HepG2 (cell line): Measurements from ENCODE around the gene ACER3. TPM values are rescaled to one million over a fixed set of nuclear protein-coding genes. Genes with fewer than 3 reads are reported as not detected.

ENCODE experiments used
- ATAC-seq: fragments of 200-7000 bp; cut with Tn5 transposase; 3 replicates; pipeline ENCODE4 v1.9.1; 2020; ENCODE audit warnings: mild to moderate bottlenecking, moderate library complexity
- BruUV-seq: library from RNA; stranded (reverse); fragments of 400-500 nt; replicated peaks from 2 replicates; lab custom pipeline; 2021; lab: Mats Ljungman, UMichigan
- CTCF ChIA-PET: fragments of 300-600 bp; formaldehyde crosslinking; extraction: SDS; loops from one replicate; lab custom pipeline; 2021; ENCODE audit warnings: low total read pairs, inconsistent platforms, low intra/inter-chr PET ratio; lab: Yijun Ruan, JAX
- POLR2A ChIA-PET: fragments of 350-600 bp; sonication (Branson Sonifier 250); formaldehyde crosslinking; loops from one replicate; lab custom pipeline; 2020; ENCODE audit warnings: antibody characterized with exemption, inconsistent platforms; lab: Yijun Ruan, JAX
- DNase-seq: peaks from one replicate; pipeline ENCODE4 v3.0.0-alpha.2; 2015; ENCODE audit warnings: low spot score
- FAIRE-seq: peaks from 3 replicates; lab custom pipeline; 2011; peaks lifted over from hg19 to GRCh38; lab: Jason Lieb, UNC
- H2AFZ ChIP-seq: one replicate; pipeline ENCODE4 v1.6.1; 2011; ENCODE audit warnings: low read length, inconsistent platforms
- H3K27ac ChIP-seq: fragments of 300-600 bp; 3 replicates; pipeline ENCODE4 v1.8.0; 2011; ENCODE audit warnings: mixed run types, mild to moderate bottlenecking, mixed read lengths, low read length, inconsistent platforms; ENCODE audit not compliant: insufficient read depth; ENCODE audit errors: extremely low read length
- H3K27me3 ChIP-seq, 2 experiments: fragments of 200-600 bp in 1 of 2; 2 replicates in 1 of 2; 3 replicates in 1 of 2; pipeline versions ENCODE4 v1.6.0 to v1.8.0; 2011; ENCODE audit warnings: low read length in 2 of 2, mild to moderate bottlenecking in 2 of 2, moderate library complexity in 2 of 2, inconsistent platforms in 1 of 2; ENCODE audit not compliant: insufficient read depth in 2 of 2, control insufficient read depth in 1 of 2
- H3K36me3 ChIP-seq, 2 experiments: fragments of 200-600 bp in 1 of 2; replicated peaks in 1 of 2; 2 replicates in 1 of 2; 3 replicates in 1 of 2; pipeline versions ENCODE4 v1.5.1 to v1.8.0; 2011; ENCODE audit warnings: low read length in 2 of 2, inconsistent platforms in 1 of 2; ENCODE audit not compliant: insufficient read depth in 2 of 2, control insufficient read depth in 1 of 2
- H3K4me1 ChIP-seq: 2 replicates; pipeline ENCODE4 v1.5.1; 2012; ENCODE audit warnings: low read length, inconsistent platforms; ENCODE audit not compliant: insufficient read depth
- H3K4me2 ChIP-seq: 2 replicates; pipeline ENCODE4 v1.6.0; 2011; ENCODE audit warnings: low read depth, low read length, inconsistent platforms
- H3K4me3 ChIP-seq, 3 experiments: fragments of 200-600 bp in 1 of 3; sonication (generic), shearing (Covaris generic) in 1 of 3; replicated peaks in 1 of 3; 2 replicates each; pipeline ENCODE4 v1.5.1; 2011 to 2016; ENCODE audit warnings: low read length in 3 of 3, inconsistent platforms in 2 of 3, low read depth in 2 of 3, mild to moderate bottlenecking in 2 of 3, control low read depth in 1 of 3, mixed read lengths in 1 of 3; ENCODE audit not compliant: insufficient read depth in 1 of 3
- H3K79me2 ChIP-seq: one replicate; pipeline ENCODE4 v1.6.1; 2011; ENCODE audit warnings: low read length, inconsistent platforms; ENCODE audit not compliant: insufficient read depth
- H3K9ac ChIP-seq: 2 replicates; pipeline ENCODE4 v1.6.0; 2011; ENCODE audit warnings: mild to moderate bottlenecking, low read depth, low read length, inconsistent platforms; ENCODE audit not compliant: insufficient read depth
- H3K9me3 ChIP-seq: 2 replicates; pipeline ENCODE4 v1.5.1; 2012; ENCODE audit warnings: mild to moderate bottlenecking, low read length
- H4K20me1 ChIP-seq: 2 replicates; pipeline ENCODE4 v1.6.0; 2011; ENCODE audit warnings: inconsistent platforms, mild to moderate bottlenecking, low read length, moderate library complexity; ENCODE audit not compliant: insufficient read depth
- CHCHD3 ChIP-seq: sonication (generic); formaldehyde crosslinking; IDR thresholded peaks from 2 replicates; pipeline ENCODE4 v1.8.0; 2022; ENCODE audit warnings: mild to moderate bottlenecking, missing genetic modification reagents, moderate library complexity
- FOXA3 ChIP-seq: IDR thresholded peaks from 2 replicates; pipeline ENCODE4 v1.6.1; 2016; ENCODE audit warnings: missing genetic modification reagents, missing compliant biosample characterization
- FOXP1 ChIP-seq, 2 experiments: fragments of 450-650 bp in 1 of 2; IDR thresholded peaks; 2 replicates each; pipeline ENCODE4 v1.6.1; 2017 to 2018; ENCODE audit warnings: antibody characterized with exemption in 1 of 2
- KDM4B ChIP-seq: sonication (generic); formaldehyde crosslinking; IDR thresholded peaks from 2 replicates; pipeline ENCODE4 v1.4.0; 2020; ENCODE audit warnings: missing genetic modification reagents
- KLF9 ChIP-seq: IDR thresholded peaks from 2 replicates; pipeline ENCODE4 v1.6.1; 2016; ENCODE audit warnings: low read depth
- MED13 ChIP-seq: sonication (generic); formaldehyde crosslinking; IDR thresholded peaks from 2 replicates; pipeline ENCODE4 v1.5.0; 2020; ENCODE audit warnings: missing genetic modification reagents
- RFXANK ChIP-seq: IDR thresholded peaks from 2 replicates; pipeline ENCODE4 v1.6.1; 2016
- SMARCC2 ChIP-seq: fragments of 450-650 bp; IDR thresholded peaks from 2 replicates; pipeline ENCODE4 v1.6.1; 2017; ENCODE audit warnings: antibody characterized with exemption, mild to moderate bottlenecking
- SUZ12 ChIP-seq: fragments of 150-350 bp; IDR thresholded peaks from 2 replicates; pipeline ENCODE4 v1.6.1; 2014; ENCODE audit warnings: low read depth, low read length
- TARDBP ChIP-seq: sonication (generic); formaldehyde crosslinking; IDR thresholded peaks from 2 replicates; pipeline ENCODE4 v1.8.0; 2022; ENCODE audit warnings: mild to moderate bottlenecking, missing genetic modification reagents
- TBX3 ChIP-seq: fragments of 450-650 bp; IDR thresholded peaks from 2 replicates; pipeline ENCODE4 v1.6.1; 2017; ENCODE audit warnings: antibody characterized with exemption, mild to moderate bottlenecking, inconsistent platforms, borderline replicate concordance
- ZNF10 ChIP-seq: sonication (generic); formaldehyde crosslinking; IDR thresholded peaks from 2 replicates; pipeline ENCODE4 v1.4.0; 2020; ENCODE audit warnings: mild to moderate bottlenecking, low read depth, missing genetic modification reagents, borderline replicate concordance
- ZNF121 ChIP-seq: sonication (generic); formaldehyde crosslinking; IDR thresholded peaks from 2 replicates; pipeline ENCODE4 v1.5.0; 2020; ENCODE audit warnings: mild to moderate bottlenecking, missing genetic modification reagents
- ZNF501 ChIP-seq: sonication (generic); formaldehyde crosslinking; IDR thresholded peaks from 2 replicates; pipeline ENCODE4 v1.5.1; 2020; ENCODE audit warnings: mild to moderate bottlenecking, moderate library complexity, missing genetic modification reagents
- ZNF598 ChIP-seq: sonication (generic); formaldehyde crosslinking; IDR thresholded peaks from 2 replicates; pipeline ENCODE4 v1.5.1; 2020; ENCODE audit warnings: mild to moderate bottlenecking, missing genetic modification reagents, borderline replicate concordance
- ZNF674 ChIP-seq: sonication (generic); formaldehyde crosslinking; IDR thresholded peaks from 2 replicates; pipeline ENCODE4 v1.5.0; 2020; ENCODE audit warnings: low read depth, mild to moderate bottlenecking, missing genetic modification reagents
- WGBS: methylation state at CpG from one replicate; pipeline ENCODE4 v1.1.6; 2017; ENCODE audit warnings: low lambda C conversion rate; 5-methylcytosine and 5-hydroxymethylcytosine counted together
- in situ Hi-C: cut with HindIII; loops from 2 replicates; pipeline ENCODE4 v1.10.0; 2017; ENCODE audit warnings: low pct_unique_long_range_greater_than_20kb; ENCODE audit not compliant: extremely low pct_ligation_motif_present
- intact Hi-C: fragments of 100-400 bp; cut with micrococcal nuclease; formaldehyde crosslinking; loops from one replicate; pipeline ENCODE4 v1.10.0; 2022; ENCODE audit not compliant: unreplicated experiment
- polyA plus RNA-seq, 8 experiments: library from polyadenylated mRNA; depleted of rRNA in 3 of 8; stranded (reverse) in 7 of 8; unstranded in 1 of 8; fragments of >200 nt; fragmentation: Illumina TruSeq in 4 of 8; extraction: Trizol in 4 of 8; gene quantifications; 2 replicates each; pipeline versions ENCODE4 v1.2.1 to v1.2.3, GENCODE V29; 2011 to 2016; ENCODE audit warnings: low read depth in 4 of 8, missing spikeins in 1 of 8, mixed read lengths in 1 of 8; ENCODE audit not compliant: insufficient read depth in 1 of 8
- total RNA-seq, 5 experiments: library from RNA; depleted of rRNA; stranded (reverse); fragments of >200 nt; fragmentation: Illumina TruSeq; extraction: Trizol; gene quantifications; 2 replicates each; pipeline ENCODE4 v1.2.3, GENCODE V29; 2016; ENCODE audit warnings: low read depth in 1 of 5
- TF ChIP-seq, protein P1 (sequence below): sonication (generic); formaldehyde crosslinking; IDR thresholded peaks from 2 replicates; pipeline ENCODE4 v1.4.0; 2020; ENCODE audit warnings: low read depth, mild to moderate bottlenecking, missing genetic modification reagents
- TF ChIP-seq, protein P2 (sequence below): sonication (generic); formaldehyde crosslinking; IDR thresholded peaks from 2 replicates; pipeline ENCODE4 v1.8.0; 2023; ENCODE audit warnings: mild to moderate bottlenecking, missing genetic modification reagents
- TF ChIP-seq, protein P3 (sequence below): sonication (generic); formaldehyde crosslinking; IDR thresholded peaks from 2 replicates; pipeline ENCODE4 v1.4.0; 2020; ENCODE audit warnings: missing genetic modification reagents
- TF ChIP-seq, protein P4 (sequence below): IDR thresholded peaks from 2 replicates; pipeline ENCODE4 v1.6.1; 2012; ENCODE audit warnings: low read depth, low read length, improper control_type of control experiment

ACER3 gene
- total and polyA plus RNA-seq, 2 of the 13 experiments (the other 11 are each of a cell fraction or from before 2014, with no cell fraction given) = 6.0 to 9.8 TPM

DNA sequence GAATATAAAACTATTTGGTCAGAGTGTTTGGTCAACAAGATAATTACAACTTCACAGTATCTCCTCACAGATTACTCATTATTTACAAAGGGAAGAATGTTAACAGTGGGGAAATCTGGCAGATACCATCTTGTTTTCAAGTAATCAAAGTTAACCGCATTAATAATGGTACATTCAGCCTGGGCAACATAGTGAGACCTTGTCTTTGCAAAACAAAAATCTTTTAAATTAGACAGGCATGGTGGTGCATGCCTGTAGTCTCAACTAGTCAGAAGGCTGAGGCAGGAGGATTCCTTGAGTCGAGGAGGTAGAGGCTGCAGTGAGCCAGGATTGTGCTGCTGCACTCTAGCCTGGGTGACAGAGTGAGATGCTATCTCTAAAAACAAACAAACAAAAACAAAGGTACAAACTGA lies 78.5 kb downstream of the ACER3 start:
- Histone ChIP-seq H3K4me3 (no peak overlapping the region), H3K79me2 (no peaks in the 10 kb centered on the region), H3K4me1 (peaks cover 20% of the 10 kb centered on the region), H2AFZ (no peak overlapping the region), H3K9ac (no peak overlapping the region), H3K4me2 (no peak overlapping the region), H4K20me1 (no peaks in the 10 kb centered on the region), H3K36me3 (no peaks in the 10 kb centered on the region), H3K9me3 (peaks cover 23% of the 10 kb centered on the region), H3K27ac (no peak overlapping the region), H3K27me3 (no peaks in the 10 kb centered on the region)
- 67% methylated on average over 2 of the region's 2 CpGs for WGBS
- ChIA-PET CTCF (no interaction called here), POLR2A (no interaction called here)
- BruUV-seq = no TSS peak
- ATAC-seq = no peak
- DNase-seq = peak; percentile 48
- in situ Hi-C loops = no loop called here
- intact Hi-C loops = no loop called here
- FAIRE-seq = no peak
- TF ChIP-seq, protein P1, sequence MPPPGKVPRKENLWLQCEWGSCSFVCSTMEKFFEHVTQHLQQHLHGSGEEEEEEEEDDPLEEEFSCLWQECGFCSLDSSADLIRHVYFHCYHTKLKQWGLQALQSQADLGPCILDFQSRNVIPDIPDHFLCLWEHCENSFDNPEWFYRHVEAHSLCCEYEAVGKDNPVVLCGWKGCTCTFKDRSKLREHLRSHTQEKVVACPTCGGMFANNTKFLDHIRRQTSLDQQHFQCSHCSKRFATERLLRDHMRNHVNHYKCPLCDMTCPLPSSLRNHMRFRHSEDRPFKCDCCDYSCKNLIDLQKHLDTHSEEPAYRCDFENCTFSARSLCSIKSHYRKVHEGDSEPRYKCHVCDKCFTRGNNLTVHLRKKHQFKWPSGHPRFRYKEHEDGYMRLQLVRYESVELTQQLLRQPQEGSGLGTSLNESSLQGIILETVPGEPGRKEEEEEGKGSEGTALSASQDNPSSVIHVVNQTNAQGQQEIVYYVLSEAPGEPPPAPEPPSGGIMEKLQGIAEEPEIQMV (CRISPR knock-in tag) = no peak
- no peak for TF ChIP-seq ZNF10 (CRISPR knock-in tag)
- TF ChIP-seq, protein P2, sequence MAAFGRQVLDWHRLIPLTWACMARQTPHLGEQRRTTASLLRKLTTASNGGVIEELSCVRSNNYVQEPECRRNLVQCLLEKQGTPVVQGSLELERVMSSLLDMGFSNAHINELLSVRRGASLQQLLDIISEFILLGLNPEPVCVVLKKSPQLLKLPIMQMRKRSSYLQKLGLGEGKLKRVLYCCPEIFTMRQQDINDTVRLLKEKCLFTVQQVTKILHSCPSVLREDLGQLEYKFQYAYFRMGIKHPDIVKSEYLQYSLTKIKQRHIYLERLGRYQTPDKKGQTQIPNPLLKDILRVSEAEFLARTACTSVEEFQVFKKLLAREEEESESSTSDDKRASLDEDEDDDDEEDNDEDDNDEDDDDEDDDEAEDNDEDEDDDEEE (CRISPR knock-in tag) = no peak
- TF ChIP-seq, protein P3, sequence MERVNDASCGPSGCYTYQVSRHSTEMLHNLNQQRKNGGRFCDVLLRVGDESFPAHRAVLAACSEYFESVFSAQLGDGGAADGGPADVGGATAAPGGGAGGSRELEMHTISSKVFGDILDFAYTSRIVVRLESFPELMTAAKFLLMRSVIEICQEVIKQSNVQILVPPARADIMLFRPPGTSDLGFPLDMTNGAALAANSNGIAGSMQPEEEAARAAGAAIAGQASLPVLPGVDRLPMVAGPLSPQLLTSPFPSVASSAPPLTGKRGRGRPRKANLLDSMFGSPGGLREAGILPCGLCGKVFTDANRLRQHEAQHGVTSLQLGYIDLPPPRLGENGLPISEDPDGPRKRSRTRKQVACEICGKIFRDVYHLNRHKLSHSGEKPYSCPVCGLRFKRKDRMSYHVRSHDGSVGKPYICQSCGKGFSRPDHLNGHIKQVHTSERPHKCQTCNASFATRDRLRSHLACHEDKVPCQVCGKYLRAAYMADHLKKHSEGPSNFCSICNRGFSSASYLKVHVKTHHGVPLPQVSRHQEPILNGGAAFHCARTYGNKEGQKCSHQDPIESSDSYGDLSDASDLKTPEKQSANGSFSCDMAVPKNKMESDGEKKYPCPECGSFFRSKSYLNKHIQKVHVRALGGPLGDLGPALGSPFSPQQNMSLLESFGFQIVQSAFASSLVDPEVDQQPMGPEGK (CRISPR knock-in tag) = no peak
- no peak for TF ChIP-seq ZNF598 (CRISPR knock-in tag)
- TF ChIP-seq ZNF121 (CRISPR knock-in tag) = peak; percentile 80
- TF ChIP-seq ZNF501 (CRISPR knock-in tag) = no peak
- no peak for TF ChIP-seq KDM4B (CRISPR knock-in tag)
- TF ChIP-seq TARDBP (CRISPR knock-in tag) = no peak
- TF ChIP-seq FOXA3 (CRISPR knock-in tag) = peak; percentile 43; the same call in 1 of the 2 replicates
- no peak for TF ChIP-seq ZNF674
- TF ChIP-seq RFXANK (CRISPR knock-in tag) = no peak
- TF ChIP-seq, protein P4, sequence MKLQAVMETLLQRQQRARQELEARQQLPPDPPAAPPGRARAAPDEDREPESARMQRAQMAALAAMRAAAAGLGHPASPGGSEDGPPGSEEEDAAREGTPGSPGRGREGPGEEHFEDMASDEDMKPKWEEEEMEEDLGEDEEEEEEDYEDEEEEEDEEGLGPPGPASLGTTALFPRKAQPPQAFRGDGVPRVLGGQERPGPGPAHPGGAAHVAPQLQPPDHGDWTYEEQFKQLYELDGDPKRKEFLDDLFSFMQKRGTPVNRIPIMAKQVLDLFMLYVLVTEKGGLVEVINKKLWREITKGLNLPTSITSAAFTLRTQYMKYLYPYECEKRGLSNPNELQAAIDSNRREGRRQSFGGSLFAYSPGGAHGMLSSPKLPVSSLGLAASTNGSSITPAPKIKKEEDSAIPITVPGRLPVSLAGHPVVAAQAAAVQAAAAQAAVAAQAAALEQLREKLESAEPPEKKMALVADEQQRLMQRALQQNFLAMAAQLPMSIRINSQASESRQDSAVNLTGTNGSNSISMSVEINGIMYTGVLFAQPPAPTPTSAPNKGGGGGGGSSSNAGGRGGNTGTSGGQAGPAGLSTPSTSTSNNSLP = peak; percentile 54; the same call in 1 of the 2 replicates
- no peak for TF ChIP-seq CHCHD3
- no peak for TF ChIP-seq FOXP1 (IDR thresholded peaks at IDR 0.05)
- peak; percentile 33; the same call in 1 of the 2 replicates for TF ChIP-seq FOXP1 (CRISPR knock-in tag; IDR thresholded peaks at IDR 0.05)
- TF ChIP-seq SMARCC2 = no peak
- no peak for TF ChIP-seq MED13 (CRISPR knock-in tag)
- no peak for TF ChIP-seq SUZ12
- TF ChIP-seq KLF9 (CRISPR knock-in tag) = no peak
- peak; percentile 67; the same call in 1 of the 2 replicates for TF ChIP-seq TBX3
